K562 (cell line): Measurements from ENCODE around the gene KRT35.

ENCODE experiments used
- MXI1 ChIP-seq: IDR thresholded peaks from 2 replicates; pipeline ENCODE4 v1.6.1; 2011; ENCODE audit warnings: low read depth, mild to moderate bottlenecking, improper control_type of control experiment, low read length
- POLR2A ChIP-seq: fragments of 450-650 bp; conservative IDR thresholded peaks from 2 replicates; pipeline ENCODE4 v1.6.1; 2016
- TF ChIP-seq, protein P1 (sequence below), 3 experiments: IDR thresholded peaks in 2 of 3; conservative IDR thresholded peaks in 1 of 3; 2 replicates each; pipeline ENCODE4 v1.5.1; 2011 to 2012; ENCODE audit warnings: low read length in 3 of 3, mild to moderate bottlenecking in 3 of 3, control low read depth in 2 of 3, improper control_type of control experiment in 1 of 3, inconsistent platforms in 1 of 3, low read depth in 1 of 3, mixed read lengths in 1 of 3, moderate library complexity in 1 of 3; ENCODE audit not compliant: insufficient read depth in 2 of 3
- TF ChIP-seq, protein P2 (sequence below), 2 experiments: fragments of 450-650 bp in 1 of 2; sonication (generic) in 1 of 2; formaldehyde crosslinking in 1 of 2; IDR thresholded peaks; 2 replicates each; pipeline versions ENCODE4 v1.7.1 to v1.9.0; 2016 to 2022; ENCODE audit warnings: inconsistent platforms in 1 of 2, mild to moderate bottlenecking in 1 of 2, missing genetic modification reagents in 1 of 2

- TF ChIP-seq POLR2A: no peak
- TF ChIP-seq, protein P1, sequence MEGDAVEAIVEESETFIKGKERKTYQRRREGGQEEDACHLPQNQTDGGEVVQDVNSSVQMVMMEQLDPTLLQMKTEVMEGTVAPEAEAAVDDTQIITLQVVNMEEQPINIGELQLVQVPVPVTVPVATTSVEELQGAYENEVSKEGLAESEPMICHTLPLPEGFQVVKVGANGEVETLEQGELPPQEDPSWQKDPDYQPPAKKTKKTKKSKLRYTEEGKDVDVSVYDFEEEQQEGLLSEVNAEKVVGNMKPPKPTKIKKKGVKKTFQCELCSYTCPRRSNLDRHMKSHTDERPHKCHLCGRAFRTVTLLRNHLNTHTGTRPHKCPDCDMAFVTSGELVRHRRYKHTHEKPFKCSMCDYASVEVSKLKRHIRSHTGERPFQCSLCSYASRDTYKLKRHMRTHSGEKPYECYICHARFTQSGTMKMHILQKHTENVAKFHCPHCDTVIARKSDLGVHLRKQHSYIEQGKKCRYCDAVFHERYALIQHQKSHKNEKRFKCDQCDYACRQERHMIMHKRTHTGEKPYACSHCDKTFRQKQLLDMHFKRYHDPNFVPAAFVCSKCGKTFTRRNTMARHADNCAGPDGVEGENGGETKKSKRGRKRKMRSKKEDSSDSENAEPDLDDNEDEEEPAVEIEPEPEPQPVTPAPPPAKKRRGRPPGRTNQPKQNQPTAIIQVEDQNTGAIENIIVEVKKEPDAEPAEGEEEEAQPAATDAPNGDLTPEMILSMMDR (IDR thresholded peaks at IDR 0.05 in 2 of 3, conservative IDR thresholded peaks at IDR 0.05 in 1 of 3; ENCODE audit: insufficient read depth in 2 of 3, low read depth in 1 of 3, low read length in 3 of 3): no peak
- TF ChIP-seq, protein P2, sequence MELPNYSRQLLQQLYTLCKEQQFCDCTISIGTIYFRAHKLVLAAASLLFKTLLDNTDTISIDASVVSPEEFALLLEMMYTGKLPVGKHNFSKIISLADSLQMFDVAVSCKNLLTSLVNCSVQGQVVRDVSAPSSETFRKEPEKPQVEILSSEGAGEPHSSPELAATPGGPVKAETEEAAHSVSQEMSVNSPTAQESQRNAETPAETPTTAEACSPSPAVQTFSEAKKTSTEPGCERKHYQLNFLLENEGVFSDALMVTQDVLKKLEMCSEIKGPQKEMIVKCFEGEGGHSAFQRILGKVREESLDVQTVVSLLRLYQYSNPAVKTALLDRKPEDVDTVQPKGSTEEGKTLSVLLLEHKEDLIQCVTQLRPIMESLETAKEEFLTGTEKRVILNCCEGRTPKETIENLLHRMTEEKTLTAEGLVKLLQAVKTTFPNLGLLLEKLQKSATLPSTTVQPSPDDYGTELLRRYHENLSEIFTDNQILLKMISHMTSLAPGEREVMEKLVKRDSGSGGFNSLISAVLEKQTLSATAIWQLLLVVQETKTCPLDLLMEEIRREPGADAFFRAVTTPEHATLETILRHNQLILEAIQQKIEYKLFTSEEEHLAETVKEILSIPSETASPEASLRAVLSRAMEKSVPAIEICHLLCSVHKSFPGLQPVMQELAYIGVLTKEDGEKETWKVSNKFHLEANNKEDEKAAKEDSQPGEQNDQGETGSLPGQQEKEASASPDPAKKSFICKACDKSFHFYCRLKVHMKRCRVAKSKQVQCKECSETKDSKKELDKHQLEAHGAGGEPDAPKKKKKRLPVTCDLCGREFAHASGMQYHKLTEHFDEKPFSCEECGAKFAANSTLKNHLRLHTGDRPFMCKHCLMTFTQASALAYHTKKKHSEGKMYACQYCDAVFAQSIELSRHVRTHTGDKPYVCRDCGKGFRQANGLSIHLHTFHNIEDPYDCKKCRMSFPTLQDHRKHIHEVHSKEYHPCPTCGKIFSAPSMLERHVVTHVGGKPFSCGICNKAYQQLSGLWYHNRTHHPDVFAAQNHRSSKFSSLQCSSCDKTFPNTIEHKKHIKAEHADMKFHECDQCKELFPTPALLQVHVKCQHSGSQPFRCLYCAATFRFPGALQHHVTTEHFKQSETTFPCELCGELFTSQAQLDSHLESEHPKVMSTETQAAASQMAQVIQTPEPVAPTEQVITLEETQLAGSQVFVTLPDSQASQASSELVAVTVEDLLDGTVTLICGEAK (IDR thresholded peaks at IDR 0.05): no peak
- TF ChIP-seq, protein P2 (CRISPR knock-in tag; IDR thresholded peaks at IDR 0.05): no peak
- TF ChIP-seq MXI1: no peak
Observed at GRCh38 chr17:41518031-41518430, 37.1 kb upstream of the KRT35 start.
